Thymus (tissue), 11 donors: ENCODE data around the gene ATP13A2. TPM values are rescaled to one million over a fixed set of nuclear protein-coding genes. Genes with fewer than 3 reads are reported as not detected.

Experiments used
- DNase-seq, 9 donors: peaks; one replicate each; pipeline ENCODE4 v3.0.0-alpha.2; 2013; ENCODE audit warnings: low spot score in 9 of 9, low read depth in 6 of 9, missing footprints in 1 of 9
- H3K27ac ChIP-seq, 2 donors: one replicate each; pipeline ENCODE4 v1.5.1; 2013; ENCODE audit warnings: control low read depth in 1 of 2, low read depth in 1 of 2, low read length in 1 of 2, mild to moderate bottlenecking in 1 of 2, moderate library complexity in 1 of 2
- H3K27me3 ChIP-seq, 2 donors: one replicate each; pipeline ENCODE4 v1.5.1; 2013; ENCODE audit warnings: low read length in 1 of 2; ENCODE audit not compliant: control insufficient read depth in 2 of 2, insufficient read depth in 1 of 2
- H3K36me3 ChIP-seq, 2 donors: one replicate each; pipeline ENCODE4 v1.5.1; 2013; ENCODE audit warnings: low read length in 1 of 2, mild to moderate bottlenecking in 1 of 2, moderate library complexity in 1 of 2; ENCODE audit not compliant: control insufficient read depth in 2 of 2, insufficient read depth in 2 of 2
- H3K4me1 ChIP-seq, 2 donors: one replicate each; pipeline ENCODE4 v1.5.1; 2013; ENCODE audit warnings: low read length in 2 of 2; ENCODE audit not compliant: control insufficient read depth in 2 of 2, insufficient read depth in 2 of 2
- H3K4me3 ChIP-seq, 2 donors: one replicate each; pipeline ENCODE4 v1.5.1; 2013; ENCODE audit warnings: low read length in 2 of 2, control low read depth in 1 of 2, mild to moderate bottlenecking in 1 of 2
- H3K9me3 ChIP-seq, 2 donors: one replicate each; pipeline ENCODE4 v1.5.1; 2013; ENCODE audit warnings: low read length in 1 of 2, mild to moderate bottlenecking in 1 of 2; ENCODE audit not compliant: control insufficient read depth in 2 of 2, insufficient read depth in 1 of 2
- WGBS: extraction: QIAGEN DNeasy Blood & Tissue Kit; methylation state at CpG from one replicate; pipeline ENCODE4 v1.1.7; 2013; 5-methylcytosine and 5-hydroxymethylcytosine counted together
- polyA plus RNA-seq: library from polyadenylated mRNA; stranded (reverse); fragments of 200-250 nt; gene quantifications from one replicate; pipeline ENCODE4 v1.2.3, GENCODE V29; 2013
- total RNA-seq: library from RNA; stranded (reverse); fragments of 120-200 nt; gene quantifications from one replicate; pipeline ENCODE4 v1.2.4, GENCODE V29; 2013
- donor health status: healthy.

ATP13A2 gene
- total and polyA plus RNA-seq, 2 donors, result 9.3 to 18.3 TPM

DNA sequence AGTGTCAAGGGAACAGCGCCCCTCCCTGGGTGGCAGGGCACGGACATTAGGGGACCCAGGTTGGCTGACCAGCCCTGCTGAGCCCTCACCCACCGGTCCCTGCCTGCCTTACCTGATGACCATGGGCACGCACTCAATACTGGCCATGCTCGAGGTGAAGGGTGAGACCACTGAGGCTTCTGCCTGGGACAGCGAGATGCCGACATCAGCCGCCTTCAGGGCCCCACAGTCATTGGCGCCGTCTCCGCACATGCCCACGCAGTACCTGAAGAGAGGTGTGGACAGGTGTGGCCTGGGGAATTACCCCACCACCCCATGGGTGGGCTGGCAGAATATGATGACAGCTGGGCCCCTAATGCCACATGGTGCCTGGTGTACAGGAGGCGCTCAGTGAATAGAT lies 23.5 kb downstream of the ATP13A2 start:
- Histone ChIP-seq H3K27ac (no peak overlapping the region), H3K36me3 (peaks cover 2 to 44% of the 10 kb centered on the region in 2 donors), H3K9me3 (no peaks in the 10 kb centered on the region), H3K27me3 (no peaks in the 10 kb centered on the region), H3K4me3 (no peak overlapping the region), H3K4me1 (no peaks in the 10 kb centered on the region)
- no peak for DNase-seq
- WGBS, result 98% methylated on average over 13 of the region's 13 CpGs

DNA sequence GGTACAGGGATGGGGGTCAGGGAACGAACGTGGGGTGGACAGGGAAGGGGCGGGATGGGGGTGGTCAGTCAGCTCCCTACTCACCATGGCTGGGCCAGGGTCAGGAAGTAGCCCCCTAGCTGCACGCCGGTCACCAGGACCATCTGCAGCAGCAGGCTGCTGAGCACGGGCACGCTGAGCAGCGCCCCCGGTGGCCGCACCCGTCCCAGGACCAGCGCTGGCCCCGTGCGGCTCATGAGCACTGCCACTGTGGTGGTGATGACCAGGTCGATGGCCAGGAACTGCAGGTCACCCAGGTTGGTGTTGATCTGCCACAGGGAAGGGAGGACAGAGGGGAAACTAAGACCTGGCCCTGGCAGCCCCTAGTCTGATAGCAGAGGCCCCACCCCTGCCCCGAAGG lies 24.8 kb downstream of the ATP13A2 start:
- 95% methylated on average over 16 of the region's 16 CpGs for WGBS
- Histone ChIP-seq H3K9me3 (no peaks in the 10 kb centered on the region), H3K27me3 (peaks cover 0 to 3% of the 10 kb centered on the region in 2 donors), H3K36me3 (peaks cover 2 to 40% of the 10 kb centered on the region in 2 donors), H3K4me3 (no peak overlapping the region), H3K4me1 (no peaks in the 10 kb centered on the region), H3K27ac (no peak overlapping the region)
- DNase-seq, result no peak

DNA sequence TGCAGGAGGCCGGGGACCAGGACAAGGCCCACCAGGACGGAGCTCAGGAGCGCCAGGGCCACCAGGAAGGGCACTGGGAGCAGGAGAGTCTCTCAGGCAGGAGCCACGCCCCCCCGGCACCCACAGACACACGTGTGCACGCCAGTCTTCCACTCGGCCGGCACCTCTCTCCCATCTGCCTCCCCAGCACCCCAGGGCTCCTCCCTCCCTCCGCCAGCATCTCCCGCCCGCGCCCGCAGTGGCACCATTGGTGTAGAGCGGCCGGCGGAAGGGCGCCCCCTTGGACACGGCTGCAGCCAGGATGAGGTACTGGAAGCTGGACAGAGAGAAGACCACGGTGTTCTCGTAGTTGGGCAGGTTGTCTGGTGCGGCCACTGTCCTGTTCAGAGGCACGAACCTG lies 25.2 kb downstream of the ATP13A2 start:
- H3K4me1 ChIP-seq, result no peaks in the 10 kb centered on the region
- no peaks in the 10 kb centered on the region for H3K9me3 ChIP-seq
- H3K27ac ChIP-seq, result no peak overlapping the region
- DNase-seq, result no peak
- H3K27me3 ChIP-seq, result peaks cover 0 to 3% of the 10 kb centered on the region in 2 donors
- peaks cover 2 to 36% of the 10 kb centered on the region in 2 donors for H3K36me3 ChIP-seq
- H3K4me3 ChIP-seq, result no peak overlapping the region
- WGBS, result 96% methylated on average over 23 of the region's 23 CpGs

DNA sequence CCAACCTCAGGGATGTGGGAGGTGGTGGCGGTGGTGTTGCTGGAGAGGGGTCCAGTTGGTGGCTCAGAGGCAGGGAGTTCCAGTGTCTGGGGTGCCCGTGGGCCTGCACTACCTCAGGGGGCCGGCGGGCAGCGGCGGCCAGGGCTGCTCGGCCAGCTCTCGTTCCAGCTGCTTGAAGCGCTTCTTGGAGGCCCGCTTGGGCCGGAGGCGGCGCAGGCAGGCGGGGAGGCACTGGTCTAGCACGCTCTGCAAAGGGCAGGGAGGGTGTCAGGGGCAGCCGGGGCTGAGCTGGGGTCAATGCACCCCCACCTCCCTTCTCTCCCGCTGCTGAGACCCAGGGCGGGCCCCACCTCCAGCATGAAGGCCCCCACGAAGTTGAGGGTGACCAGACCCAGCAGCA lies 25.6 kb downstream of the ATP13A2 start:
- DNase-seq, result no peak
- Histone ChIP-seq H3K4me1 (no peaks in the 10 kb centered on the region), H3K4me3 (no peak overlapping the region), H3K9me3 (no peaks in the 10 kb centered on the region), H3K27ac (no peak overlapping the region), H3K27me3 (peaks cover 0 to 7% of the 10 kb centered on the region in 2 donors), H3K36me3 (peaks cover 2 to 33% of the 10 kb centered on the region in 2 donors)
- 97% methylated on average over 19 of the region's 19 CpGs for WGBS

DNA sequence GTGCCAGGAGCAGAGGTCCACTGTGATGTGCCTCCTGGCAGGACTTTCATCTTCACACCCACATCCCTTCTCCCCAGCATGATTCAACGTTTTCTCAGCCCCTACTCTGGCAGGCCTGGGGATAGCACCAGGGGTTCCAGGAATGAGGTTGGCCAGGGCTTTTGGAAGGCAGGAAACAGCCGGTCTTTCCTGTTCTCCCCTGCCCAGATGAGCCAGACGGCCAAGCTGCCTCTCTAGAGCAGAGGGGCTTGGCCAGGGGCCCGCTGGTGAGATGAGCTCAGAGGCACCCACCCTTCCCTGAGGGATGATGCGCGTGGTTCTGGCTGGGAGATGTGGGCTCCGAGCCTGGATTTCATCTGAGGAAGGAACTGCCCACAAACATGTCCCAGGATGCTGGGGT lies 27.0 kb downstream of the ATP13A2 start:
- Histone ChIP-seq H3K27ac (no peak overlapping the region), H3K4me3 (no peak overlapping the region), H3K27me3 (peaks cover 0 to 20% of the 10 kb centered on the region in 2 donors), H3K4me1 (peaks cover 3 to 7% of the 10 kb centered on the region in 2 donors), H3K9me3 (no peaks in the 10 kb centered on the region), H3K36me3 (peaks cover 2 to 30% of the 10 kb centered on the region in 2 donors)
- WGBS, result 68% methylated on average over 7 of the region's 7 CpGs
- no peak for DNase-seq

DNA sequence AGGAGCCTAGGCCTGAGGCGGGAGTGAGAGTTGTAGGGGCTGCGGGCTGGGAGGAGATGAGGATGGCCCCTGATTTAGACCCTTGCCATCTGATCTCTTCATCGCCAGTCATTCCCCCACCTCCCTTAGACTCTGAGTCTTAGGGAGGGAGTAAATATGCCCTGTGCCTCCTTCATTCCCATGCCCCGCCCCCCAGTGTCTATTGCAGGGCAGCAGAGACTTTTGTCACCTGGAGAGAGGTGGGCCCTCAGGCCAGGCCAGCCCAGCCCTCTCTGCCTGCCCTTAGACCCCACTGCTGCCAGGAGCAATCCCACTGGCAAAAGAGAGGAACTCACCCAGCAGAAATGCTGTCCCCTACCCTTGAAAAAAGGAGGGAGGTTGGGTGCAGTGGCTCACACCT lies 28.1 kb downstream of the ATP13A2 start:
- H3K36me3 ChIP-seq, result peaks cover 2 to 27% of the 10 kb centered on the region in 2 donors
- no peak overlapping the region for H3K27ac ChIP-seq
- DNase-seq, result no peak
- no peak overlapping the region for H3K4me3 ChIP-seq
- WGBS, result over 99% methylated on average over 4 of the region's 4 CpGs
- H3K27me3 ChIP-seq, result peaks cover 0 to 29% of the 10 kb centered on the region in 2 donors
- H3K9me3 ChIP-seq, result no peaks in the 10 kb centered on the region
- peaks cover 4 to 14% of the 10 kb centered on the region in 2 donors for H3K4me1 ChIP-seq

DNA sequence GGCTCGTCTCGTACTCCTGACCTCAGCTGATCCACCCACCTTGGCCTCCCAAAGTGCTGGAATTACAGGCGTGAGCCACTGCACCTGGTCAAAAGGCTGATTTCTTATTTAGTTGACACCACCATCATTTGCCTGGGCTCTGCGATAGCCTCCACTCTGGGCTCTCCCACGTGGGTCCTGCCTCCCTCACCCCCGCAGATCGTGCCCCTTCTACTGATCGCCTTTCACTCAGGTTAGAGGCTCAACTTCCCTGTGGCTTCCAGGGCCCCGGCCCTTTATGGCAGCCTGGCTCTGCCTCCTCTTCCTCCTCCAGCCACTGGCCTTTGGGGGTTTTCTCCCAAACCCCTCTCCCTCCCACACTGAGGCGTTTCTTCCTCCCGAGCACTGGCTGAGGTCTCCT lies 28.8 kb downstream of the ATP13A2 start:
- Histone ChIP-seq H3K4me1 (peaks cover 4 to 14% of the 10 kb centered on the region in 2 donors), H3K9me3 (no peaks in the 10 kb centered on the region), H3K27me3 (peaks cover 0 to 31% of the 10 kb centered on the region in 2 donors), H3K36me3 (peaks cover 2 to 22% of the 10 kb centered on the region in 2 donors), H3K4me3 (no peak overlapping the region), H3K27ac (no peak overlapping the region)
- WGBS, result 93% methylated on average over 11 of the region's 11 CpGs
- DNase-seq, result no peak

DNA sequence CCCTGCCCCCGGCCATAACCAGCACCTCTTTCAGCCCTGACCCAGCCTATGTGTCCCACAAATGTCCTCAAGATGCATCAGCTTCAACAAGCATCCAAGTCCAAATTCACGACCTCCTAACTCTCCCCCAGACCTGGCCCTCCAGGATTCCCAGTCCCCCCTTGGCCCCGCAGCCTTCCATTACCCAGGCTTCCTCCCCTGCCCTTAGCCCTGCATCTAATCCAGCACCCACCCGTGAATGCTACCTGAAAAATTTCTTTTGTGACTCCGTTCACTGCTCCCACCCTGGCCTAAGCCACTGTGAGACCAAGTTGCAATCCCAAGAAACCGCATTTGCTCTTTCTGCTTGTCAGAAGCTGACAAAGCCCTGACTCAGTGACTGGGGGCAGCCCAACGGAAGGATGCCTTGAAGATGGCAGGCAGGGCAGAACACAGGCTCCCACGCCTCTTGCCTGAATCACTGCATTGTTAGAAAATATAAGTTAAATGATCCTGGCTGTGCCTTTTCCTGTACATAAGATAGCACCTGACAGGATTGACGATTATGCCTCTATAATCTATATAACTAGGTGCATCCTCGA lies 30.4 kb downstream of the ATP13A2 start:
- Histone ChIP-seq H3K9me3 (no peaks in the 10 kb centered on the region), H3K36me3 (peaks cover 2 to 8% of the 10 kb centered on the region in 2 donors), H3K4me3 (no peak overlapping the region), H3K4me1 (peaks cover 4 to 14% of the 10 kb centered on the region in 2 donors), H3K27me3 (peaks cover 0 to 31% of the 10 kb centered on the region in 2 donors), H3K27ac (no peak overlapping the region)
- DNase-seq, result no peak
- 95% methylated on average over 10 of the region's 10 CpGs for WGBS

DNA sequence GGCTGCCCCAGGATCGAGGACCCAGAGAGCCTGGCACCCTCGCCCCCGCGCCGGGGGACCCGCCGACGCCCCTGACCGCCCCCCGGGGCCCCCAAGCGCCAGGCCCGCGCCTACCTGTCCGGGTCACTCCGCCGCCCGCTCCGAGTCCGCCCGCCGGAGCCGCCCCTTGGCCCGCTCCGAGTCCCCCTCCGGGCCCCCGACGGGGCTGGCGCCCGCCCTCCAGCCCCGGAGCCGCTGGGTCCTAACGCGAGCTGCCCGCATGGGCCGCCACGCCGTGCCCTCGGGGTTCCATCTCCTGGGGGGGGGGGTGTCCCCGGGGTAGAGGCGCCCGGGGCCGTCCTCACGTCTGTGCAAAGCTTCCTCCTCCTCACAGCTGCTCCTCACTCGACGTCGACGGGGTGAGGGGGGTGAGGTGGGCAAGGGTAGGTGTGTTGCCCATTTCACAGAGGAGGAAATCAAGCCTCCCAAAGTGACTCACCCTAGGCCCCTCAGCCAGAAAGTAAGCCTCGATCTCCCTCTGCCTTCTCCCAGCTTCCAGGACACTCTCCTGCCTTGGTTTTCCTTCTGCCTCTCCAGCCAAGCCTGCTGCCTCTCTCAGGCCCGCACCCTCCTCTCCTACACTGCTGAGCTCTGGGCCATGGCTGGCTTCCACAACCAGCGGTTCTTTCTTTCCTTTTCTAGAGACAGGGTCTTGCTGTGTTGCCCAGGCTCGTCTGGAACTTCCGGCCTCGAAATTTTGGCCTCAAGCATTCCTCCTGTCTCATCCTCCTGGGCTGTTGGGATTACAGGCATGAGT lies 31.1 kb downstream of the ATP13A2 start, which contains the start of gene MFAP2:
Gene MFAP2 (minus strand): TSS at position 148 of the 796 bp plus-strand sequence. CDS start 2,347 bp downstream, outside the sequence.
- Histone ChIP-seq H3K36me3 (peaks cover 0 to 2% of the 10 kb centered on the region in 2 donors), H3K4me1 (peaks cover 4 to 14% of the 10 kb centered on the region in 2 donors), H3K27ac (no peak within 1 kb of the TSS), H3K27me3 (peaks cover 0 to 31% of the 10 kb centered on the region in 2 donors), H3K9me3 (no peaks in the 10 kb centered on the region), H3K4me3 (peak within 1 kb of the TSS; percentile 22 to 36)
- 11% methylated on average over 53 of the region's 53 CpGs for WGBS
- peak in 2 of 9 donors; percentile 19 to 22 for DNase-seq
